GM12878 (cell line): ENCODE measurements around the gene ZNF732. TPM values are rescaled to one million over a fixed set of nuclear protein-coding genes. Genes with fewer than 3 reads are reported as not detected.

Experiments
- ATAC-seq: fragments of 200-7000 bp; cut with Tn5 transposase; 3 replicates; pipeline ENCODE4 v1.9.1; 2020; ENCODE audit warnings: mild to moderate bottlenecking, moderate library complexity
- BruUV-seq: library from RNA; stranded (reverse); fragments of 400-500 nt; replicated peaks from 2 replicates; lab custom pipeline; 2021; lab: Mats Ljungman, UMichigan
- CTCF ChIA-PET: fragments of 300-600 bp; sonication (Branson Sonifier 250); formaldehyde crosslinking; extraction: SDS; loops from one replicate; lab custom pipeline; 2021; ENCODE audit warnings: inconsistent platforms; lab: Yijun Ruan, JAX
- POLR2A ChIA-PET: fragments of 350-600 bp; formaldehyde crosslinking; extraction: SDS; loops from one replicate; lab custom pipeline; 2021; ENCODE audit warnings: inconsistent platforms; lab: Charles Lee
- RAD21 ChIA-PET: fragments of 300-600 bp; sonication (Branson Sonifier 250); formaldehyde crosslinking; loops from one replicate; lab custom pipeline; 2023; ENCODE audit warnings: antibody characterized with exemption; ENCODE audit not compliant: unreplicated experiment; lab: Charles Lee
- SMC1A ChIA-PET: fragments of 300-600 bp; sonication (Branson Sonifier 250); formaldehyde crosslinking; loops from one replicate; lab custom pipeline; 2023; ENCODE audit not compliant: unreplicated experiment, uncharacterized antibody; lab: Charles Lee
- DNase-seq: peaks from one replicate; pipeline ENCODE4 v3.0.0-alpha.2; 2011; ENCODE audit warnings: low read depth, low spot score
- FAIRE-seq: peaks from 3 replicates; lab custom pipeline; 2011; peaks lifted over from hg19 to GRCh38; lab: Jason Lieb, UNC
- H2AFZ ChIP-seq: 2 replicates; pipeline ENCODE4 v1.6.0; 2011; ENCODE audit warnings: low read depth, low read length, control low read depth; ENCODE audit not compliant: control insufficient read depth
- H3K27ac ChIP-seq: 2 replicates; pipeline ENCODE4 v1.5.1; 2011; ENCODE audit warnings: control low read depth; ENCODE audit not compliant: control insufficient read depth, insufficient read depth
- H3K27me3 ChIP-seq, 2 experiments: replicated peaks in 1 of 2; 2 replicates each; pipeline versions ENCODE4 v1.6.0 to v1.6.1; 2011; ENCODE audit warnings: low read length in 1 of 2; ENCODE audit not compliant: control insufficient read depth in 2 of 2, insufficient read depth in 2 of 2
- H3K36me3 ChIP-seq, 2 experiments: 2 replicates each; pipeline ENCODE4 v1.5.1; 2011; ENCODE audit warnings: low read length in 1 of 2; ENCODE audit not compliant: control insufficient read depth in 2 of 2, insufficient read depth in 2 of 2
- H3K4me1 ChIP-seq: 2 replicates; pipeline ENCODE4 v1.6.1; 2011; ENCODE audit warnings: mild to moderate bottlenecking, low read length, moderate library complexity, mixed read lengths; ENCODE audit not compliant: control insufficient read depth, insufficient read depth
- H3K4me2 ChIP-seq: 2 replicates; pipeline ENCODE4 v1.6.0; 2011; ENCODE audit warnings: control low read depth; ENCODE audit not compliant: control insufficient read depth, insufficient read depth
- H3K4me3 ChIP-seq: fragments of 200-600 bp; sonication (generic); 2 replicates; pipeline ENCODE4 v1.5.1; 2016
- H3K79me2 ChIP-seq: 2 replicates; pipeline ENCODE4 v1.6.0; 2011; ENCODE audit warnings: low read length; ENCODE audit not compliant: control insufficient read depth, insufficient read depth
- H3K9ac ChIP-seq: 2 replicates; pipeline ENCODE4 v1.8.0; 2011; ENCODE audit warnings: low read length, control low read depth, mixed read lengths; ENCODE audit not compliant: control insufficient read depth, insufficient read depth
- H3K9me3 ChIP-seq: replicated peaks from 3 replicates; pipeline ENCODE4 v1.5.1; 2011; ENCODE audit warnings: mild to moderate bottlenecking, low read length; ENCODE audit not compliant: control insufficient read depth, insufficient read depth
- H4K20me1 ChIP-seq: 2 replicates; pipeline ENCODE4 v1.6.0; 2011; ENCODE audit not compliant: control insufficient read depth, insufficient read depth
- CREB1 ChIP-seq: IDR thresholded peaks from 2 replicates; pipeline ENCODE4 v1.6.1; 2012; ENCODE audit warnings: low read depth, mild to moderate bottlenecking, inconsistent platforms
- KLF5 ChIP-seq: fragments of 450-650 bp; IDR thresholded peaks from 2 replicates; pipeline ENCODE4 v1.6.1; 2014; ENCODE audit warnings: mild to moderate bottlenecking; ENCODE audit not compliant: partially characterized antibody
- MAX ChIP-seq: IDR thresholded peaks from 2 replicates; pipeline ENCODE4 v1.6.1; 2012; ENCODE audit warnings: low read depth, low read length, improper control_type of control experiment
- NFXL1 ChIP-seq: fragments of 450-650 bp; IDR thresholded peaks from 2 replicates; pipeline ENCODE4 v1.6.1; 2017; ENCODE audit warnings: antibody characterized with exemption, mild to moderate bottlenecking, borderline replicate concordance
- NR2F1 ChIP-seq: fragments of 450-650 bp; conservative IDR thresholded peaks from 2 replicates; pipeline ENCODE4 v1.6.1; 2017; ENCODE audit warnings: mild to moderate bottlenecking
- RUNX3 ChIP-seq: IDR thresholded peaks from 2 replicates; pipeline ENCODE4 v1.6.1; 2012; ENCODE audit warnings: low read length, inconsistent platforms
- SMC3 ChIP-seq: IDR thresholded peaks from 2 replicates; pipeline ENCODE4 v1.6.1; 2011; ENCODE audit warnings: low read length, improper control_type of control experiment, borderline replicate concordance
- SPI1 ChIP-seq: IDR thresholded peaks from 2 replicates; pipeline ENCODE4 v1.6.1; 2011; ENCODE audit warnings: low read depth, mild to moderate bottlenecking, low read length, moderate library complexity, borderline replicate concordance; ENCODE audit not compliant: insufficient read depth
- TBL1XR1 ChIP-seq: IDR thresholded peaks from 2 replicates; pipeline ENCODE4 v1.6.1; 2012; ENCODE audit warnings: low read depth, low read length, improper control_type of control experiment
- WGBS: methylation state at CpG from one replicate; pipeline ENCODE4 v1.1.6; 2016; ENCODE audit warnings: low lambda C conversion rate; ENCODE audit not compliant: insufficient replicate concordance, insufficient coverage; ENCODE audit errors: missing lambda C conversion rate; 5-methylcytosine and 5-hydroxymethylcytosine counted together
- in situ Hi-C: fragments of 300-500 bp; cut with MboI; formaldehyde crosslinking; loops from 9 replicates; pipeline ENCODE4 v1.14.3; 2018; ENCODE audit warnings: mixed read lengths
- intact Hi-C: fragments of 100-400 bp; cut with micrococcal nuclease; formaldehyde crosslinking; loops from one replicate; pipeline ENCODE4 v1.14.2; 2022; ENCODE audit not compliant: unreplicated experiment
- polyA plus RNA-seq, 11 experiments: library from polyadenylated mRNA; depleted of rRNA in 4 of 11; unstranded in 6 of 11; stranded (reverse) in 5 of 11; fragments of >200 nt; fragmentation: Nextera tagmentation in 4 of 11; fragmentation: Illumina TruSeq in 1 of 11; extraction: Ambion mirVana in 4 of 11; extraction: Trizol in 1 of 11; gene quantifications; 1 replicate in 1 of 11; 2 replicates in 10 of 11; pipeline versions ENCODE4 v1.2.1 to v1.2.3, GENCODE V29; 2011 to 2016; ENCODE audit warnings: inconsistent platforms in 2 of 11, missing spikeins in 2 of 11, low read depth in 1 of 11
- total RNA-seq, 4 experiments: library from RNA; depleted of rRNA in 3 of 4; stranded (reverse); fragments of >200 nt in 3 of 4; fragmentation: Illumina TruSeq in 1 of 4; extraction: Trizol in 1 of 4; gene quantifications; 2 replicates each; pipeline versions ENCODE4 v1.2.1 to v1.2.3, GENCODE V29; 2013 to 2021

Gene ZNF732
- total and polyA plus RNA-seq, 10 of the 15 experiments (the other 5 are each of a cell fraction or from before 2014, with no cell fraction given), result not detected

DNA sequence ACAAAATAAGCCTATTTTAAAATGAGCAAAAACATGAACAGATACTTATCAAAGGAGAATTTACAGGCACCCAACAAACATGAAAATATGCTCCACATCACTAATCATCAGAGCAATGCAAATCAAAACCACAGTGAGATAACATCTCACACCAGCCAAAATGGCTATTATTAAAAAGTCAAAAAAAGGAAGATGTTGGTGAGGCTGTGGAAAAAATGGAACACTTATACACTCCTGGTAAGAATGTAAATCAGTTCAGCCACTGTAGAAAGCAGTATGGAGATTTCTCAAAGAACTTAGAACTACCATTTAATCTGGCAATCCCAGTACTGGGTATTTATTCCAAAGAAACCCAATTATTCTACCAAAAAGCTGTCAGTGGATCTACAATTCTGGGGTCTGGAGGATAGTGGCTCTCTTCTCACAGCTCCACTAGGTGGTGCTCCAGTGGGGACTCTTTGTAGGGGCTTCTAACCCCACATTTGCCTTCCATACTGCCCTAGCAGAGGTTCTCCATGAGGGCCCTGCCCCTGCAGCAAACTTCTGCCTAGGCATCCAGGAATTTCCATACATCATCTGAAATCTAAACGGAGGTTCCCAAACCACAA is 9.1 kb upstream of the ZNF732 start:
- Histone ChIP-seq H3K9me3 (peaks cover 3% of the 10 kb centered on the region; the same call in 1 of the 3 replicates), H4K20me1 (no peaks in the 10 kb centered on the region), H3K4me2 (no peak overlapping the region), H3K4me1 (no peaks in the 10 kb centered on the region), H3K9ac (no peak overlapping the region), H3K36me3 (no peaks in the 10 kb centered on the region), H2AFZ (no peak overlapping the region), H3K4me3 (no peak overlapping the region), H3K79me2 (no peaks in the 10 kb centered on the region), H3K27ac (no peak overlapping the region), H3K27me3 (no peaks in the 10 kb centered on the region)
- 7% methylated on average over 1 of the region's 1 CpG for WGBS
- intact Hi-C loops, result no loop called here
- RAD21 ChIA-PET, result no interaction called here
- DNase-seq (no peak), FAIRE-seq (no peak), ATAC-seq (no peak)
- POLR2A ChIA-PET, result no interaction called here
- SMC1A ChIA-PET, result no interaction called here
- BruUV-seq, result no TSS peak
- TF ChIP-seq SMC3 (no peak), NFXL1 (no peak), TBL1XR1 (no peak), NR2F1 (no peak), CREB1 (no peak), SPI1 (no peak), KLF5 (no peak)
- CTCF ChIA-PET, result no interaction called here
- in situ Hi-C loops, result no loop called here

DNA sequence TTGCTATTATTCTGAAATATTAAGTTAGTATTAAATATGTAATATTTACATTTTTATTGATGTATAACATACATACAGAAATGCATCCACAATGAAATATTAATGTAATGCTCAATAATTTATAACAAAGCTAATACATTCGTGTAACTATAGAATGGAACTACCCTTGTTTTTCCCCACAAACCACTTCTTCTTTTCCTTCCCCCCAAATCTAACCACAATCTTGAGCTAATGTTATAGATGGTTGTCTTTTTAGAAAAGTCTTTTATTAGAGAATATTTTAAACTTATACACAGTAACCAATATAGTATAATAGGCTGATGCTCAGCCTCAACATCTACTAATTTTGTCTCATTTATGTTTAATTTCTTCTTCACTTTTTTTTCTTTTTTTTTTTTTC is 4.5 kb upstream of the ZNF732 start:
- ATAC-seq, result no peak
- intact Hi-C loops, result no loop called here

More for the DNA sequence above, 4.5 kb upstream of the ZNF732 start:
- no peak for FAIRE-seq
- H4K20me1 ChIP-seq, result no peaks in the 10 kb centered on the region
- SMC1A ChIA-PET, result no interaction called here
- WGBS, result 0% methylated on average over 1 of the region's 1 CpG
- no peak overlapping the region for H3K4me3 ChIP-seq
- BruUV-seq, result no TSS peak
- POLR2A ChIA-PET, result no interaction called here
- H3K4me2 ChIP-seq, result no peak overlapping the region
- no peak for DNase-seq
- TF ChIP-seq MAX, result no peak
- TF ChIP-seq RUNX3, result peak; percentile 45; the same call in 1 of the 2 replicates
- H3K9me3 ChIP-seq, result peaks cover 15% of the 10 kb centered on the region
- RAD21 ChIA-PET, result no interaction called here
- no peak overlapping the region for H2AFZ ChIP-seq
- in situ Hi-C loops, result no loop called here
- no peaks in the 10 kb centered on the region for H3K27me3 ChIP-seq
- no peaks in the 10 kb centered on the region for H3K36me3 ChIP-seq
- no peak overlapping the region for H3K9ac ChIP-seq
- no peaks in the 10 kb centered on the region for H3K79me2 ChIP-seq
- CTCF ChIA-PET, result no interaction called here
- no peak overlapping the region for H3K27ac ChIP-seq
- H3K4me1 ChIP-seq, result no peaks in the 10 kb centered on the region
